OCI-M2 (cell line): Measurements from ENCODE around the gene NDOR1.
A peak's percentile ranks its signal among the peaks of the same experiment; 100 is the strongest.
"Not testable (repeated sequence)": the region's sequence is repeated elsewhere in the genome, so short reads cannot be mapped to it uniquely, and the experiment has no call there.

Source experiments
- DNase-seq: peaks from one replicate; lab custom pipeline; 2025; ENCODE audit not compliant: unreplicated experiment; lab: John Stamatoyannopoulos, UW

NDOR1 gene

GRCh38 chr9:137242269-137243203 lies 37.0 kb downstream of the NDOR1 start:
- no peak for DNase-seq

- DNase-seq, result not testable (repeated sequence)
Measured at GRCh38 chr9:137243266-137243625, 37.7 kb downstream of the NDOR1 start.

- peak; percentile 2 for DNase-seq
Measured at GRCh38 chr9:137243626-137244485, 38.4 kb downstream of the NDOR1 start.

GRCh38 chr9:137244486-137245449 lies 39.3 kb downstream of the NDOR1 start:
- no peak for DNase-seq

- no peak for DNase-seq
Measured at GRCh38 chr9:137245450-137246421, 40.2 kb downstream of the NDOR1 start.

- no peak for DNase-seq
Measured at GRCh38 chr9:137247135-137247915, 41.8 kb downstream of the NDOR1 start.

GRCh38 chr9:137247916-137248175 lies 42.3 kb downstream of the NDOR1 start:
- DNase-seq, result no peak

GRCh38 chr9:137250329-137251193 lies 45.1 kb downstream of the NDOR1 start:
- DNase-seq, result no peak

- no peak for DNase-seq
Measured at GRCh38 chr9:137251194-137251461, 45.6 kb downstream of the NDOR1 start, which contains the start of gene STPG3. Gene STPG3, plus strand, starts transcription at chr9:137251286. Its CDS starts 1 bp downstream, at chr9:137251287.

GRCh38 chr9:137251490-137252268 lies 46.2 kb downstream of the NDOR1 start:
- DNase-seq, result no peak

- no peak for DNase-seq
Measured at GRCh38 chr9:137252555-137253506, 47.3 kb downstream of the NDOR1 start.

- no peak for DNase-seq
Measured at GRCh38 chr9:137253717-137254623, 48.5 kb downstream of the NDOR1 start.

- peak; percentile 21 for DNase-seq
Measured at GRCh38 chr9:137254624-137255447, 49.3 kb downstream of the NDOR1 start, which contains the start of gene NELFB. Gene NELFB, plus strand, starts transcription at chr9:137255327.

- DNase-seq, result no peak
Measured at GRCh38 chr9:137255448-137256114, 50.1 kb downstream of the NDOR1 start.
